ENCODE results near the gene SIX5. TPM values are rescaled to one million over a fixed set of nuclear protein-coding genes. Genes with fewer than 3 reads are reported as not detected.
A peak's percentile ranks its signal among the peaks of the same experiment; 100 is the strongest.

Gene SIX5
- polyA plus RNA-seq, 2 of the 4 experiments (the other 2 are of a cell fraction): 8.9 to 24.7 TPM

DNA sequence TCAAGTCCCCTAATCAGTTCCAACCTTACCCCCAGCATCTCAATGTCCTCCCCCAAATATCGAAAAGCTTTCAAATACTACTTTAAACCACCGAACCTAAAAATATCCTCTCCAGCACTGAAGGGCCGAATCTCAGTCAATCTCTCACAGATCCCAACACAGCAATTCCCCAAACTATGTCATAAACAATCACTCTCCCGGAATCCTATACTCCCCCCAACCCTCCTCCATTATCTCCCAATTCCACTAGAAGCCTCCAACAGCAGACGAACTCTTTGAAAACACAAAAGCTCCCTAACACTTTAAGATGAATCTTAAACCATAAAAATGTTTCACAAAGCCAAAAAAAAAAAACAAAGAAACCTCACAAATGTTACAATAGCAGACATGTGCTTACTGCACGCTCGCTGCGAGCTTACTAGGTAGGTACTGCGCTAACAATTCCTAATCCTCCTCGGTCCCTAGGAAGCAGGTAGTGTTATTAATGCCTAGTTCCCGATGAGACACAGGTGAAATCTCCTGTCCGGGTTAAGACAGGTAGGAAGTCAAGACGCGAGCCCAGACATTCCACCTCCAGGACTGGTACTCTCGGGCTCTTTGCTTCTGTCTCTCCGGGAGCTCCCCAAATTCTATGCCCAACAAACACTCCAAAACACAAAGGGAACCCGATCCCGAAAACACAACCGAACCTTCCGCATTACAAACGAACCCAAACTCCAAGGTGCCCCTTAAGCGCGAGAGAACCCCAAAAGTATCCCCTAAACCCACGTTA, 52.5 kb downstream of the SIX5 start:
- Histone ChIP-seq H3K4me1 (peaks cover 34% of the 10 kb centered on the region), H3K4me3 (peak overlapping the region; percentile 80), H3K27ac (peak overlapping the region; percentile 92 to 96), H3K4me2 (peak overlapping the region; percentile 84), H3K9me3 (no peaks in the 10 kb centered on the region)
- CTCF ChIA-PET: interaction anchor here (0.7 to 12.7 kb wide), 20 partner anchors 9 to 100 kb away, joined by 3 to 160 read pairs (median 6); partner anchors contain the start of genes QPCTL, SIX5 and SNRPD2
- DNase-seq (ENCODE audit: low read depth in 1 of 2, low spot score in 1 of 2): peak; percentile 36 to 50
- peak; percentile 14 to 20; a peak in 5 of 6 replicates for ATAC-seq
- TF ChIP-seq ESRRA (IDR thresholded peaks at IDR 0.05; ENCODE audit: borderline replicate concordance, low read length) (no peak), E2F6 (IDR thresholded peaks at IDR 0.05; ENCODE audit: borderline replicate concordance, low read depth) (no peak), KDM5A (IDR thresholded peaks at IDR 0.05) (no peak), TP53 (CRISPR knock-in tag; IDR thresholded peaks at IDR 0.05) (peak; percentile 41; the same call in 1 of the 2 replicates), RNF2 (IDR thresholded peaks at IDR 0.05; ENCODE audit: borderline replicate concordance, low read depth) (no peak), FOSB (CRISPR knock-in tag; IDR thresholded peaks at IDR 0.05) (0 out of 2 replicates have a peak, but pooled peaks have one; percentile 32), PBX3 (IDR thresholded peaks at IDR 0.05) (no peak), ZC3H11A (IDR thresholded peaks at IDR 0.05) (no peak), HOXA7 (CRISPR knock-in tag; IDR thresholded peaks at IDR 0.05) (0 out of 2 replicates have a peak, but pooled peaks have one; percentile 43), HMGXB4 (CRISPR knock-in tag; IDR thresholded peaks at IDR 0.05; ENCODE audit: borderline replicate concordance) (no peak), RFX5 (IDR thresholded peaks at IDR 0.05) (no peak), TFCP2L1 (CRISPR knock-in tag; IDR thresholded peaks at IDR 0.05) (peak; percentile 77; the same call in 1 of the 2 replicates), POLR2A (IDR thresholded peaks at IDR 0.05; ENCODE audit: low read length) (no peak), PHF8 (IDR thresholded peaks at IDR 0.05; ENCODE audit: borderline replicate concordance, low read depth) (peak; percentile 24; the same call in 1 of the 2 replicates)
- peak; percentile 7 for FAIRE-seq
- POLR2A ChIA-PET: interaction anchor here (0.6 to 2.3 kb wide), 13 partner anchors 8 to 53 kb away, joined by 3 to 67 read pairs (median 5); partner anchors contain the start of genes FBXO46, QPCTL, SIX5 and SNRPD2
- WGBS (ENCODE audit: missing lambda C conversion rate): 4% methylated on average over 24 of the region's 24 CpGs

DNA sequence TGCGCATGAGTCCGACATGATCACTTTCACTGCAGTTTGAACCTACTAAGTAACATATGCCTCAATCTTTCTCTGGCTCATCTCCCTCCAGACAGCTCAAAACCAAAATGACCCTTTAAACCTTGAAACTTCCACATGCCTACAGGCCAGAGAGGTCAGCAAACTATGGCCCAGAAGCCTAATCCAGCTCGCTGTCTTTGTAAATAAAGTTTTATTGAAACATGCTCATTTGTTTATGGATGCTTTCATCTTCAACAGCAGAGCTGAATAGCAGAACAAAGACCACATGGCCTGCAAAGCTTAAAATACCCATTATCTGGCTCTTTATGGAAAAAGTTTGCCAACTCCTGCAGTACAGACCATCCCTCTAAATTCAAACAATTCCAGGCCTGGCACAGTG, 53.9 kb downstream of the SIX5 start:
- ChIA-PET CTCF (interaction anchor here (0.9 to 12.7 kb wide), 9 partner anchors 8 to 158 kb away, joined by 3 to 160 read pairs (median 7); partner anchors contain the start of genes QPCTL, SIX5 and SNRPD2), POLR2A (interaction anchor here (1.2 kb wide), 1 partner anchor 54 kb away, joined by 4 read pairs; the partner anchor contains the start of gene SIX5)
- no peaks in the 10 kb centered on the region for H3K9me3 ChIP-seq
- H3K4me1 ChIP-seq: peaks cover 34% of the 10 kb centered on the region
- ATAC-seq: no peak
- FAIRE-seq: no peak
- peak overlapping the region; percentile 84; the same call in 2 of the 3 replicates for H3K4me2 ChIP-seq
- no peak overlapping the region for H3K4me3 ChIP-seq
- TF ChIP-seq HOXB13 (CRISPR knock-in tag; IDR thresholded peaks at IDR 0.05; ENCODE audit: low read depth) (0 out of 2 replicates have a peak, but pooled peaks have one; percentile 44), SREBF2 (IDR thresholded peaks at IDR 0.05) (no peak)
- no peak for DNase-seq (ENCODE audit: low read depth in 1 of 2, low spot score in 1 of 2)
- WGBS (ENCODE audit: missing lambda C conversion rate): 82% methylated on average over 3 of the region's 3 CpGs
- H3K27ac ChIP-seq: peak overlapping the region in 1 of 2 experiments; percentile 14; a peak in 2 of 6 replicates

Other genes with a start within 250 kb of the SIX5 start
- gene OPA3, start 184.4 kb downstream of the SIX5 start, polyA plus RNA-seq (2011; rRNA removed): 21.8 and 29.1 TPM in 2 replicates
- 13.8 to 15.9 TPM (median 15.6 TPM) in 3 replicates for gene OPA3, start 184.4 kb downstream of the SIX5 start, polyA plus RNA-seq (2017; fragmentation: RNase III; extraction: RNeasy Plus Mini Kit Qiagen cat#74134 plus additional on column Dnase treatment)
- 0.10 TPM in 1 of 2 replicates, not detected in the other for gene GPR4, start 167.0 kb downstream of the SIX5 start, polyA plus RNA-seq (2011; rRNA removed)
- 0.03 to 0.12 TPM (median 0.04 TPM) in 3 replicates for gene GPR4, start 167.0 kb downstream of the SIX5 start, polyA plus RNA-seq (2017; fragmentation: RNase III; extraction: RNeasy Plus Mini Kit Qiagen cat#74134 plus additional on column Dnase treatment)
- gene EML2, start 129.9 kb downstream of the SIX5 start, polyA plus RNA-seq (2011; rRNA removed): 19.9 and 22.7 TPM in 2 replicates
- 25.9 to 30.6 TPM (median 29.0 TPM) in 3 replicates for gene EML2, start 129.9 kb downstream of the SIX5 start, polyA plus RNA-seq (2017; fragmentation: RNase III; extraction: RNeasy Plus Mini Kit Qiagen cat#74134 plus additional on column Dnase treatment)
- 0.83 and 1.2 TPM in 2 replicates for gene GIPR, start 101.0 kb downstream of the SIX5 start, polyA plus RNA-seq (2011; rRNA removed)
- gene GIPR, start 101.0 kb downstream of the SIX5 start, polyA plus RNA-seq (2017; fragmentation: RNase III; extraction: RNeasy Plus Mini Kit Qiagen cat#74134 plus additional on column Dnase treatment): 0.96 to 1.6 TPM (median 1.4 TPM) in 3 replicates
- gene SNRPD2, start 77.3 kb downstream of the SIX5 start, polyA plus RNA-seq (2011; rRNA removed): 974 and 1,002 TPM in 2 replicates
- gene SNRPD2, start 77.3 kb downstream of the SIX5 start, polyA plus RNA-seq (2017; fragmentation: RNase III; extraction: RNeasy Plus Mini Kit Qiagen cat#74134 plus additional on column Dnase treatment): 785 to 834 TPM (median 811 TPM) in 3 replicates
- gene QPCTL, start 76.6 kb downstream of the SIX5 start, polyA plus RNA-seq (2011; rRNA removed): 9.4 and 10.3 TPM in 2 replicates
- gene QPCTL, start 76.6 kb downstream of the SIX5 start, polyA plus RNA-seq (2017; fragmentation: RNase III; extraction: RNeasy Plus Mini Kit Qiagen cat#74134 plus additional on column Dnase treatment): 6.7 to 10.4 TPM (median 8.4 TPM) in 3 replicates
- gene FBXO46, start 38.4 kb downstream of the SIX5 start, polyA plus RNA-seq (2011; rRNA removed): 4.9 and 6.9 TPM in 2 replicates
- 10.9 to 12.7 TPM (median 11.5 TPM) in 3 replicates for gene FBXO46, start 38.4 kb downstream of the SIX5 start, polyA plus RNA-seq (2017; fragmentation: RNase III; extraction: RNeasy Plus Mini Kit Qiagen cat#74134 plus additional on column Dnase treatment)
- gene MEIOSIN, start 35.8 kb downstream of the SIX5 start, polyA plus RNA-seq (2011; rRNA removed): 0.05 TPM in 1 of 2 replicates, not detected in the other
- gene MEIOSIN, start 35.8 kb downstream of the SIX5 start, polyA plus RNA-seq (2017; fragmentation: RNase III; extraction: RNeasy Plus Mini Kit Qiagen cat#74134 plus additional on column Dnase treatment): 0.04 TPM in 1 of 3 replicates, not detected in the others
- gene DMPK, start 13.2 kb upstream of the SIX5 start, polyA plus RNA-seq (2011; rRNA removed): 12.5 and 21.6 TPM in 2 replicates
- gene DMPK, start 13.2 kb upstream of the SIX5 start, polyA plus RNA-seq (2017; fragmentation: RNase III; extraction: RNeasy Plus Mini Kit Qiagen cat#74134 plus additional on column Dnase treatment): 46.3 to 57.5 TPM (median 56.6 TPM) in 3 replicates
- 17.1 and 17.5 TPM in 2 replicates for gene DMWD, start 23.6 kb upstream of the SIX5 start, polyA plus RNA-seq (2011; rRNA removed)
- gene DMWD, start 23.6 kb upstream of the SIX5 start, polyA plus RNA-seq (2017; fragmentation: RNase III; extraction: RNeasy Plus Mini Kit Qiagen cat#74134 plus additional on column Dnase treatment): 29.9 to 31.3 TPM (median 29.9 TPM) in 3 replicates
- gene RSPH6A, start 46.1 kb upstream of the SIX5 start, polyA plus RNA-seq (2011; rRNA removed): 0.04 TPM in 1 of 2 replicates, not detected in the other
- gene RSPH6A, start 46.1 kb upstream of the SIX5 start, polyA plus RNA-seq (2017; fragmentation: RNase III; extraction: RNeasy Plus Mini Kit Qiagen cat#74134 plus additional on column Dnase treatment): 0.04 TPM in 1 of 3 replicates, not detected in the others
- 92.6 and 105 TPM in 2 replicates for gene SYMPK, start 93.9 kb upstream of the SIX5 start, polyA plus RNA-seq (2011; rRNA removed)
- 57.8 to 61.9 TPM (median 58.1 TPM) in 3 replicates for gene SYMPK, start 93.9 kb upstream of the SIX5 start, polyA plus RNA-seq (2017; fragmentation: RNase III; extraction: RNeasy Plus Mini Kit Qiagen cat#74134 plus additional on column Dnase treatment)
- 5.3 and 6.5 TPM in 2 replicates for gene FOXA3, start 95.1 kb upstream of the SIX5 start, polyA plus RNA-seq (2011; rRNA removed)
- 1.2 to 1.6 TPM (median 1.3 TPM) in 3 replicates for gene FOXA3, start 95.1 kb upstream of the SIX5 start, polyA plus RNA-seq (2017; fragmentation: RNase III; extraction: RNeasy Plus Mini Kit Qiagen cat#74134 plus additional on column Dnase treatment)
- gene IRF2BP1, start 116.9 kb upstream of the SIX5 start, polyA plus RNA-seq (2011; rRNA removed): 9.5 and 10.9 TPM in 2 replicates
- 20.1 to 23.1 TPM (median 21.3 TPM) in 3 replicates for gene IRF2BP1, start 116.9 kb upstream of the SIX5 start, polyA plus RNA-seq (2017; fragmentation: RNase III; extraction: RNeasy Plus Mini Kit Qiagen cat#74134 plus additional on column Dnase treatment)
- 2.1 and 3.4 TPM in 2 replicates for gene MYPOP, start 133.4 kb upstream of the SIX5 start, polyA plus RNA-seq (2011; rRNA removed)
- 7.9 to 10.6 TPM (median 10.5 TPM) in 3 replicates for gene MYPOP, start 133.4 kb upstream of the SIX5 start, polyA plus RNA-seq (2017; fragmentation: RNase III; extraction: RNeasy Plus Mini Kit Qiagen cat#74134 plus additional on column Dnase treatment)
- not detected in 2 replicates for gene NANOS2, start 145.5 kb upstream of the SIX5 start, polyA plus RNA-seq (2011; rRNA removed)
- gene NANOS2, start 145.5 kb upstream of the SIX5 start, polyA plus RNA-seq (2017; fragmentation: RNase III; extraction: RNeasy Plus Mini Kit Qiagen cat#74134 plus additional on column Dnase treatment): not detected in 3 replicates
- gene NOVA2, start 204.6 kb upstream of the SIX5 start, polyA plus RNA-seq (2011; rRNA removed): 0.06 and 0.17 TPM in 2 replicates
- gene NOVA2, start 204.6 kb upstream of the SIX5 start, polyA plus RNA-seq (2017; fragmentation: RNase III; extraction: RNeasy Plus Mini Kit Qiagen cat#74134 plus additional on column Dnase treatment): 0.13 to 0.30 TPM (median 0.24 TPM) in 3 replicates
- 3.2 and 4.1 TPM in 2 replicates for gene CCDC61, start 226.2 kb upstream of the SIX5 start, polyA plus RNA-seq (2011; rRNA removed)
- gene CCDC61, start 226.2 kb upstream of the SIX5 start, polyA plus RNA-seq (2017; fragmentation: RNase III; extraction: RNeasy Plus Mini Kit Qiagen cat#74134 plus additional on column Dnase treatment): 6.9 to 9.0 TPM (median 8.2 TPM) in 3 replicates

All from A549 (cell line).